Activated naive CD8-positive, alpha-beta T cell treated with anti-CD3 and anti-CD28 coated beads, Interleukin-2, amount 50 U/mL, for 24 hours (primary cell): ENCODE data around the gene ITIH6.
"Not testable (repeated sequence)": the region's sequence is repeated elsewhere in the genome, so short reads cannot be mapped to it uniquely, and the experiment has no call there.

Experiments
- ATAC-seq: fragments of 150-1000 bp; cut with Tn5 transposase; one replicate; pipeline ENCODE4 v1.10.0; 2021
- DNase-seq: peaks from one replicate; pipeline ENCODE4 v3.0.0; 2021
- H3K27ac Mint-ChIP-seq: one replicate; pipeline ENCODE4 v1.8.0; 2021; ENCODE audit warnings: mild to moderate bottlenecking, mixed read lengths
- H3K27me3 Mint-ChIP-seq: one replicate; pipeline ENCODE4 v1.8.0; 2021; ENCODE audit warnings: mixed read lengths
- H3K36me3 Mint-ChIP-seq: one replicate; pipeline ENCODE4 v1.8.0; 2021; ENCODE audit warnings: low read depth, mixed read lengths
- H3K4me1 Mint-ChIP-seq: one replicate; pipeline ENCODE4 v1.8.0; 2021; ENCODE audit warnings: mixed read lengths
- H3K4me3 Mint-ChIP-seq: one replicate; pipeline ENCODE4 v1.8.0; 2021; ENCODE audit warnings: mild to moderate bottlenecking, moderate library complexity, mixed read lengths
- H3K9me3 Mint-ChIP-seq: one replicate; pipeline ENCODE4 v1.8.0; 2021; ENCODE audit warnings: mixed read lengths

Gene ITIH6

GRCh38 chrX:54776061-54776460 lies 22.0 kb downstream of the ITIH6 start:
- H3K27me3 Mint-ChIP-seq: no peaks in the 10 kb centered on the region
- H3K27ac Mint-ChIP-seq: no peak overlapping the region
- ATAC-seq: no peak
- peaks cover 9% of the 10 kb centered on the region for H3K4me1 Mint-ChIP-seq
- H3K9me3 Mint-ChIP-seq: peaks cover 3% of the 10 kb centered on the region
- no peaks in the 10 kb centered on the region for H3K36me3 Mint-ChIP-seq
- no peak for DNase-seq
- H3K4me3 Mint-ChIP-seq: no peak overlapping the region

- H3K4me3 Mint-ChIP-seq, H3K9me3 Mint-ChIP-seq, H3K36me3 Mint-ChIP-seq, H3K4me1 Mint-ChIP-seq, DNase-seq, H3K27ac Mint-ChIP-seq, ATAC-seq, H3K27me3 Mint-ChIP-seq: not testable (repeated sequence)
These were observed 23.5 kb downstream of the ITIH6 start for GRCh38 chrX:54774391-54775094.

- no peaks in the 10 kb centered on the region for H3K36me3 Mint-ChIP-seq
- no peak overlapping the region for H3K27ac Mint-ChIP-seq
- ATAC-seq (no peak), DNase-seq (no peak)
- no peaks in the 10 kb centered on the region for H3K4me1 Mint-ChIP-seq
- no peaks in the 10 kb centered on the region for H3K9me3 Mint-ChIP-seq
- H3K27me3 Mint-ChIP-seq: no peaks in the 10 kb centered on the region
- no peak overlapping the region for H3K4me3 Mint-ChIP-seq
These were observed 39.7 kb downstream of the ITIH6 start for GRCh38 chrX:54758114-54759055.

DNA sequence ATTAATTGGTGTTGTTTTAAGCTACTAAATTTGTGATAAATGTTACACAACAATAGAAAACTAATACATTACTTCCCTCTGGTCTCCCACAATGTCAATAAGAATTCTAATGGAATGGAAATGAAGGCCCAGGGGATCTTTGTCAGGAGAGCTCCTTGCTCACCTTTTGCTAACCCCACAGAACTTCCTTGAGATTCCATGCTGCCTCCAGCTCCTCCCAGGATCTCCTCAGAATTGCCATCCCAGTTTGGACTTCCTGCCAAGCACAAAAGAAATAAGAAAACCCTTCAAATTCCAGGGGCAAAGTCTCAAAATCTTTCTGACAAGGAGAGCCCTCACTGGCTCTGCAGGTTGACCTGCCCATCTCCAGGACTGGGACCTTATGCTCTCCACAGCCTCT lies 43.2 kb downstream of the ITIH6 start:
- H3K27me3 Mint-ChIP-seq: no peaks in the 10 kb centered on the region
- H3K9me3 Mint-ChIP-seq: no peaks in the 10 kb centered on the region
- H3K36me3 Mint-ChIP-seq: no peaks in the 10 kb centered on the region
- H3K4me1 Mint-ChIP-seq: no peaks in the 10 kb centered on the region
- ATAC-seq: no peak
- no peak for DNase-seq
- no peak overlapping the region for H3K27ac Mint-ChIP-seq
- H3K4me3 Mint-ChIP-seq: no peak overlapping the region

DNA sequence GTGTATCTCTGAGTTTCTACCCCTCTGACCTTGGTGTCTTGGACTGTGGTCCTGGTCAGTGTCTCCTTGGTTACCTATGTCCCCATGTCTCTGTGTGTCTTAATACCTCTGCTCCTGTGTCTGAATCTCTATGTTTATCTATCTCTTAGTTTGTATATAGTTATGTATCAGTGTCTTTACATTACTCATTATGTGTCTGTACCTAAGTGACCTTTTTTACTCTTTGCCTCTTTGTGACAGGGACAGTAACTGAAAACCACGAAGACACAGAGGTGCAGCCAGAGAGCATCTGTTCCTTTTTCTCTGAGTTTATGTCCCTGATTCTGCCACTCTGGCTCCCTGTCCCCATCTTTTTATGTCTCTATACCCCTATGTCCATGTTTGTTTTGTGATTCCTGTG lies 49.4 kb downstream of the ITIH6 start:
- no peaks in the 10 kb centered on the region for H3K27me3 Mint-ChIP-seq
- H3K4me3 Mint-ChIP-seq: no peak overlapping the region
- ATAC-seq: no peak
- H3K9me3 Mint-ChIP-seq: no peaks in the 10 kb centered on the region
- H3K27ac Mint-ChIP-seq: no peak overlapping the region
- H3K4me1 Mint-ChIP-seq: no peaks in the 10 kb centered on the region
- no peak for DNase-seq
- H3K36me3 Mint-ChIP-seq: no peaks in the 10 kb centered on the region

DNA sequence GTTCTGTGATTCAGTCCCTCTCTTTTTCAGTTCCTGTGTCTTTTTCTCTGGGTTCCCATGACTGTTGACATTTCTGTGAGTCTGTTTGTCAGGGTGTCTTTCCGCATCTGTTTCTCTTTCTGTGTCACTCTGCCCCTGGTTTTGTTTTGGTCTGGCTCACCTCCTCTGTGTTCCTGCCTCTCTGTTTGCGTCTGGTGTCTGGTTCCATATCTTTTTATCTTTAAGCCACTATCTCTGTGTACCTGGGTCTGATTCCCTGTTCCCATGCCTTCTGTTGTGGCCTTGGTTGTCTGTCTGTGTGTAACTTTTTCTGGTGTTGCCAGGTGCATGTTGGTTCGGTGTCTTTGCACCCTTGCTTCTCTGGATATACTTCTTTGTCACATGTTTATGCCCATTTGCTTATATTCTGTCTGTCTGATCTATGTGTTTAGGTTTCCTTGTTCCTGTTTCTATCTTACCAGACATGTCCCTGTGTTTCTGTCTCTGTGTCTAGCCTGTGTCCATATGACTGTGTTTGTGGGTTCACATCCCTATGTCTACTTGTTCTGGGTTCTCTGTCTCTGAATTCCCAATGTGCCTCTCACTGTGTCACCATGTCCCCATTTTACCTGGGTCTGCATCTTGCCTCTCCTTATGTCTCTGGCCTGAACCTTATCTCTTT lies 50.2 kb downstream of the ITIH6 start:
- Mint-ChIP-seq H3K4me1 (no peaks in the 10 kb centered on the region), H3K36me3 (no peaks in the 10 kb centered on the region), H3K4me3 (no peak overlapping the region), H3K27me3 (no peaks in the 10 kb centered on the region), H3K9me3 (no peaks in the 10 kb centered on the region), H3K27ac (no peak overlapping the region)
- DNase-seq: no peak
- no peak for ATAC-seq

DNA sequence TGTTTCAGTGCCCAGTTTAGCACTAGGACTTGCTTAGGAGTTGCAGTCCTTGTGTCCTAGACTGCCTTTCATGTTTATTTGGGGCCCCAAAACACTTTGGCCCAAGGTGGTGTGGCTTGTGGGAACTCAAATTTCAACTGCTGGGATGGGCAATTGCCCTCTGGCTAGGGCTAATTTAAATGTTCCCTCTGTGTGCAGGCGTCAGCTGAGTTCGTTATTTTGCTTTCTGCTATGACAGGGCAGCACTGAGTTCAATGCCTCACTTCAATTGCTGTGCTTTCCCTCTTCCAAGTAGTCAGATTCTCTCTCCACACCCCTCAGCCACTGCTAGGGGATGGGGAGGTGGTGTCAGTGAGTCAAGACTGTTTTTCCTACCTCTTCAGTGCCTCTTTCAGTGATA lies 51.1 kb downstream of the ITIH6 start:
- H3K27me3 Mint-ChIP-seq: no peaks in the 10 kb centered on the region
- H3K9me3 Mint-ChIP-seq: no peaks in the 10 kb centered on the region

DNA sequence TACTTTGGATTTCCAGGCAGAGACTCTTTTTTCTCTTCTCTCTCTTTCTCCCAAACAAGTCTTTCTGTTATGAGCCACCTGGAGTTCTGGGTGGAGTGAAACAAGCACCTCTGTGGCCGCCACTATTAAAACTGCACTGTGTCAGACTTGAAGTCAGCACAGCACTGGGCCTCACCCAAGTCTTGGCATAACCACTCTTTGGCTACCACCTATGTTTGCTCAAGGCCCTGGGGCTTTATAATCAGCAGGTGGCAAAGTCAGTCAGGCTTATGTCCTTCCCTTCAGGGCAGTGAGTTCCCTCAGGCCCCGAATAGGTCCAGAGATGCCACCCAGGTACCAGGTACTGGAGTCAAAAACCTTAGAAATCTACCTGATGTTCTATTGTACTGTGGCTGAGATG lies 52.4 kb downstream of the ITIH6 start:
- Mint-ChIP-seq H3K4me3 (no peak overlapping the region), H3K36me3 (no peaks in the 10 kb centered on the region), H3K27ac (no peak overlapping the region), H3K27me3 (no peaks in the 10 kb centered on the region), H3K9me3 (no peaks in the 10 kb centered on the region), H3K4me1 (no peaks in the 10 kb centered on the region)
- ATAC-seq (no peak), DNase-seq (no peak)

More for the DNA sequence above, 51.1 kb downstream of the ITIH6 start:
- Mint-ChIP-seq H3K4me3 (no peak overlapping the region), H3K4me1 (no peaks in the 10 kb centered on the region), H3K27ac (no peak overlapping the region), H3K36me3 (no peaks in the 10 kb centered on the region)
- no peak for ATAC-seq
- no peak for DNase-seq

- H3K36me3 Mint-ChIP-seq, H3K9me3 Mint-ChIP-seq, H3K4me3 Mint-ChIP-seq, H3K27me3 Mint-ChIP-seq, ATAC-seq, H3K4me1 Mint-ChIP-seq, DNase-seq, H3K27ac Mint-ChIP-seq: not testable (repeated sequence)
These were observed 59.5 kb downstream of the ITIH6 start for GRCh38 chrX:54738567-54738966.

DNA sequence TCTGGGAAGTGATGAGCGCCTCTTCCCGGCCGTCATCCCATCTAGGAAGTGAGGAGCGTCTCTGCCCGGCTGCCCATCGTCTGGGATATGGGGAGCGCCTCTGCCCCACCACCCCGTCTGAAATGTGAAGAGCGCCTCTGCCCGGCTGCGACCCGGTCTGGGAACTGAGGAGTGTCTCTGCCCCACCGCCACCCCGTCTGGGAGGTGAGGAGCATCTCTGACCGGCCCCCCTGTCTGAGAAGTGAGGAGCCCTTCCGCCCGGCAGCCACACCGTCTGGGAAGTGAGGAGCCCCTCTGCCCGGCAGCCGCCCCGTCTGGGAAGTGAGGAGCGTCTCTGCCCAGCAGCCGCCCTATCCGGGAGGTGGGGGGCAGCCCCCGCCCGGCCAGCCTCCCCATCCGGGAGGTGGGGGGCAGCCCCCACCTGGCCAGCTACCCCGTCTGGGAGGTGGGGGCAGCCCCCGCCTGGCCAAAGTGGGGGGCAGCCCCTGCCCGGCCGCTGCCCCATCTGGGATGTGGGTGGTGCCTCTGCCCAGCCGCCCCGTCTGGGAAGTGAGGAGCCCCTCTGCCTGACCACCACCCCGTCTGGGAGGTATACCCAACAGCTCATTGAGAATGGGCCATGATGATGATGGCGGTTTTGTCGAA lies 61.6 kb downstream of the ITIH6 start:
- not testable (repeated sequence) for H3K27me3 Mint-ChIP-seq, H3K9me3 Mint-ChIP-seq, ATAC-seq, H3K4me3 Mint-ChIP-seq, H3K4me1 Mint-ChIP-seq, H3K36me3 Mint-ChIP-seq, H3K27ac Mint-ChIP-seq, DNase-seq

DNA sequence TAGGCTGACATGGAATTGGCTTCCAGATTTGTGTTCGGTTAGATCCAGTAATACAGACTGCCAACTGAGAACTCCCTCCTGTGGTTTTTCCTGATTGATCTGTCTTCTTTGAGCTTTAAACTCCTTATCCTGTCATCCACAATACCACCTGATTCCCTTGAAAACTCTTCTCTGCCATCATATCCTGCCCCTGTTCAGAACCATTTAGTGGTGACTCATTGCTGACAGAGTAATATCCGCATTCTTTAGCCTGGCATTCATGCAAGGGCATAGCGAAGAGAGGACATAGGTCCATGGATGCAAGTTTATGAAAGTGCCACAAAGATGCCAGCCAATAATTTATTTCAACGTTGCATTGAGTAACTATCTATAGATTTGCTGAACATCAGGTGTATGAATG lies 76.6 kb downstream of the ITIH6 start:
- ATAC-seq: no peak
- no peaks in the 10 kb centered on the region for H3K4me1 Mint-ChIP-seq
- no peak overlapping the region for H3K27ac Mint-ChIP-seq
- H3K27me3 Mint-ChIP-seq: no peaks in the 10 kb centered on the region
- H3K9me3 Mint-ChIP-seq: no peaks in the 10 kb centered on the region
- no peak for DNase-seq
- H3K36me3 Mint-ChIP-seq: no peaks in the 10 kb centered on the region
- H3K4me3 Mint-ChIP-seq: no peak overlapping the region

DNA sequence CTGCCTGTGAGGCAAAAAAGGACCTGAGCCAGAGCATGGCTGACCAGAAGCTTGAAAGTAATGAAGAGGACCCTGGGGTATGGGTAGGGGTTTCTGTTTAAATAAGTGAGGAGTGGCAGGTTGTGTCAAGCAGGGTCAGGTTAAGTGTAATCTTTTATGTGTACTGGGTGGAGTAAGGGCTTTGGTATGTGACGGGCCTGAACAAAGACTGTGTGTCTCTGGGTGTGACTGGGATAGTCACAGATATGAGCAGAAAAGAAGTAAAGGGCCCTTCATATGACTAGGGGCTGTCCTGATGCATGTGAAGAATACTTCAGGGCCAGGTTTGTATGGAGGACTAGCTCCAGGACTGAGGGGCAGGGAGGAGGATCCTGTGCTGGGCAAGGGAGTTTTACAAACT lies 82.4 kb downstream of the ITIH6 start:
- DNase-seq (no peak), ATAC-seq (no peak)
- Mint-ChIP-seq H3K27ac (no peak overlapping the region), H3K36me3 (no peaks in the 10 kb centered on the region), H3K4me1 (no peaks in the 10 kb centered on the region), H3K9me3 (no peaks in the 10 kb centered on the region), H3K4me3 (no peak overlapping the region), H3K27me3 (peaks cover 2% of the 10 kb centered on the region)

DNA sequence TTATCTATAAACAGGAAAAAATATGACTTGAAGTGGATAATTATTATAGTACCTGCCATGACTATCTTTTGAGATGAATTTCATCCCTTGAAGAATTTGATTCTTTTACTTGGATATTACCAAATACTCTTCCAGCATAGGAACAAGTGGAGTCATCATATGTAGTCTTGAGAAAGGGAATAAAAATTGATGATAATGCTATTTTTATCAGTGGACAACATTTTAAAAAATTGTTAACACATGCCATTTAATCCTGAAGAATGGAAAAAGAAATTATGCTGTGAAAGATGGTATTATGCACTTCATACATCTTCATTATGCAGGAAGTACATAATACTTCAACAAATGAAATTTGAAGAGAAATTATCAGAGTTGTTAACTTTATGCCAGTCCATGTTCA lies 83.6 kb downstream of the ITIH6 start:
- Mint-ChIP-seq H3K27ac (no peak overlapping the region), H3K9me3 (no peaks in the 10 kb centered on the region), H3K36me3 (no peaks in the 10 kb centered on the region), H3K4me1 (no peaks in the 10 kb centered on the region), H3K27me3 (peaks cover 3% of the 10 kb centered on the region), H3K4me3 (no peak overlapping the region)
- ATAC-seq: no peak
- DNase-seq: no peak

DNA sequence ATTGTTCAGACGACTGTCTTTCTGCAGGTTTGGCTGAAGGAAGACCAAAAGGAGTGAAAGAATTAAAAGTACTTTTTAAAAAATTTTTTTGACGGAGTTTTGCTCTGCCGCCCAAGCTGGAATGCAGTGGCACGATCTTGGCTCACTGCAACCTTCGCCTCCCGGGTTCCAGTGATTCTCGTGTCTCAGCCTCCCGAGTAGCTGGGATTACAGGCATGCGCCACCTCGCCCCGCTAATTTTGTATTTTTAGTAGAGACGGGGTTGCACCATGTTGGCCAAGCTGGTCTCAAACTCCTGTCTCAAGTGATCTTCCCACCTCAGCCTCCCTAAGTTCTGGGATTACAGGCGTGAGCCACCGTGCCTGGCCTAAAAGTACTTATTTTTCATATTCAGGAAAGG lies 86.3 kb downstream of the ITIH6 start:
- no peaks in the 10 kb centered on the region for H3K4me1 Mint-ChIP-seq
- H3K27me3 Mint-ChIP-seq: peaks cover 3% of the 10 kb centered on the region
- ATAC-seq (no peak), DNase-seq (no peak)
- H3K27ac Mint-ChIP-seq: no peak overlapping the region
- no peaks in the 10 kb centered on the region for H3K36me3 Mint-ChIP-seq
- H3K4me3 Mint-ChIP-seq: no peak overlapping the region
- H3K9me3 Mint-ChIP-seq: no peaks in the 10 kb centered on the region
